ENCODE measurements around the gene ERN1. TPM values are rescaled to one million over a fixed set of nuclear protein-coding genes. Genes with fewer than 3 reads are reported as not detected.

ERN1 gene
- total RNA-seq, 1 donor from 2014 or later = 14.9 TPM

DNA sequence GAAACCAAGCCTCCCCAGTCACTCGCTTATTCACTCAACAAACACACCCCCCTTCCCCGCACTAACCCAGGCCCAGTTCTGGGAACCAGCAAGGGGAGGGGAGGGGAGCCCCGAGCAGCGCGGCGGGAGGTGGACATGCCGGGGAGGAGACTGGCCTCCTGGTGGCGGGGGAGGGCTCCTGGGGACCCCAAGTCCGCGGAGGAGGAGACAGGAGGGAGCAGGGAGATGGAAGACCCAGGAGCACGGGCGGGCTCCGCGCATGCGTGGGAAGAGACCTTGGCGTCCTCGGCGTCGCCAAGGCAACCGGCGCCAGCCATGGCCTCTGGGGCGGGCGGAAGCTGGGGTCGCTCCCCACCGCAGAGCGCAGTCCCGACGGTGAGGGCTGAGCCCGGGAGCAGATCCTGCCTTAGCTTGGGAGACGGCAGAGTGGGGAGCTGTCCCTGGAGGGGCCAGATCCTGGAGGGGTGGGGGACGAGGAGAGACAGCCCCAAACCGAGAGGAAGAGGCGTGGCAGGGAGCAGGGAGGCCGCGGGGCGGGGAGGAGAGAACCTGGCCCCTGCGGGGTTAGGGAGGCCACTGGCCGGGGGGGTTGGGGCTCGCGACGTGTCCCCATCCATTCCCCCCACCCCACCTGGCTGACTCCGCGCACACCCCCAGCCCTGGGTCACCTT is 131.8 kb downstream of the ERN1 start, which contains the start of gene PRR29:
Gene PRR29, plus strand, starts transcription at position 302 of the 671 bp plus-strand sequence. Its CDS starts 14 bp downstream, at position 316.
- TF ChIP-seq, protein P1, sequence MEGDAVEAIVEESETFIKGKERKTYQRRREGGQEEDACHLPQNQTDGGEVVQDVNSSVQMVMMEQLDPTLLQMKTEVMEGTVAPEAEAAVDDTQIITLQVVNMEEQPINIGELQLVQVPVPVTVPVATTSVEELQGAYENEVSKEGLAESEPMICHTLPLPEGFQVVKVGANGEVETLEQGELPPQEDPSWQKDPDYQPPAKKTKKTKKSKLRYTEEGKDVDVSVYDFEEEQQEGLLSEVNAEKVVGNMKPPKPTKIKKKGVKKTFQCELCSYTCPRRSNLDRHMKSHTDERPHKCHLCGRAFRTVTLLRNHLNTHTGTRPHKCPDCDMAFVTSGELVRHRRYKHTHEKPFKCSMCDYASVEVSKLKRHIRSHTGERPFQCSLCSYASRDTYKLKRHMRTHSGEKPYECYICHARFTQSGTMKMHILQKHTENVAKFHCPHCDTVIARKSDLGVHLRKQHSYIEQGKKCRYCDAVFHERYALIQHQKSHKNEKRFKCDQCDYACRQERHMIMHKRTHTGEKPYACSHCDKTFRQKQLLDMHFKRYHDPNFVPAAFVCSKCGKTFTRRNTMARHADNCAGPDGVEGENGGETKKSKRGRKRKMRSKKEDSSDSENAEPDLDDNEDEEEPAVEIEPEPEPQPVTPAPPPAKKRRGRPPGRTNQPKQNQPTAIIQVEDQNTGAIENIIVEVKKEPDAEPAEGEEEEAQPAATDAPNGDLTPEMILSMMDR (IDR thresholded peaks at IDR 0.05) = no peak
- DNase-seq (ENCODE audit: low spot score) = peak; percentile 89
- Mint-ChIP-seq H3K27me3 (ENCODE audit: low read depth) (peaks cover 22% of the 10 kb centered on the region), H3K4me1 (ENCODE audit: low read depth) (peaks cover 6% of the 10 kb centered on the region), H3K4me3 (ENCODE audit: unreplicated experiment) (peak within 1 kb of the TSS; percentile 83), H3K36me3 (ENCODE audit: low read depth) (no peaks in the 10 kb centered on the region), H3K9me3 (ENCODE audit: low read depth) (no peaks in the 10 kb centered on the region), H3K27ac (ENCODE audit: unreplicated experiment) (no peak within 1 kb of the TSS)

DNA sequence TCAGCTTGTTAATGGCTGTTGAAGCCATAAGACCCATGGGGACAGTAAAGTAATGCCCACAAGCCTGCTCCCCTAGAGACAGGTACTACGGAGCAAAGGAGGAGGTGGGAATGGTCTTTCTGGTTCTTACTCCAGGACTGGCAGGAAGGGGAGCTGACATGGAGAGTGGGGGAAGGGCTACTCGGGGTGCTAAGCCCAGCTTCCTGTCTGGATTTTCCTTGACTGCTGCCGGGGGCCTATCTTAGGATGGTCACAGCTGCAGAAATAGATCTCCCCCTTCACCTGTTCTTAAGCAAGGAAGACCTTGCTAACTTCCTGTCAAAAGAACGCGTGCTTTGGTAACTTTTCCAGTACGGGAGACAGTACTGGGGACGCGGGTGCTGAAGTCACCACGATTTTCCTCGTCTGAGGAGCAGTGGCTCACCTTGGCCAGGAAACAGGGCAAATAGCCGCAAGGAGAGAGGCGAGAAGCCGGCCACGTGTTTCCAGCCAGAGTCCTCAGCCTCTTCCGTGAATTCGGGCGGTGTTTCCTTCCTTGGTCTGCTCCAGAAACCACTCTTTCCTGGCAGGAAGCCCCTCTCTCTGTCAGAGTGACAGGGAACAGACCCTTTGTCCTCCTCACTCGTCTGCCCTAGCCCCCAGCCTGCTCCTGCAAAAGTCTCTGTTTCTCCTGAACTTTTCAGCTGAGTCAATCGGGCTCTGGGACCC is 132.4 kb downstream of the ERN1 start:
- Mint-ChIP-seq H3K9me3 (ENCODE audit: low read depth) (no peaks in the 10 kb centered on the region), H3K4me1 (ENCODE audit: low read depth) (peaks cover 6% of the 10 kb centered on the region), H3K4me3 (ENCODE audit: unreplicated experiment) (peak overlapping the region; percentile 83), H3K36me3 (ENCODE audit: low read depth) (no peaks in the 10 kb centered on the region), H3K27ac (ENCODE audit: unreplicated experiment) (no peak overlapping the region), H3K27me3 (ENCODE audit: low read depth) (peaks cover 25% of the 10 kb centered on the region)
- peak; percentile 43 for DNase-seq (ENCODE audit: low spot score)
- TF ChIP-seq, protein P1 (IDR thresholded peaks at IDR 0.05) = no peak

DNA sequence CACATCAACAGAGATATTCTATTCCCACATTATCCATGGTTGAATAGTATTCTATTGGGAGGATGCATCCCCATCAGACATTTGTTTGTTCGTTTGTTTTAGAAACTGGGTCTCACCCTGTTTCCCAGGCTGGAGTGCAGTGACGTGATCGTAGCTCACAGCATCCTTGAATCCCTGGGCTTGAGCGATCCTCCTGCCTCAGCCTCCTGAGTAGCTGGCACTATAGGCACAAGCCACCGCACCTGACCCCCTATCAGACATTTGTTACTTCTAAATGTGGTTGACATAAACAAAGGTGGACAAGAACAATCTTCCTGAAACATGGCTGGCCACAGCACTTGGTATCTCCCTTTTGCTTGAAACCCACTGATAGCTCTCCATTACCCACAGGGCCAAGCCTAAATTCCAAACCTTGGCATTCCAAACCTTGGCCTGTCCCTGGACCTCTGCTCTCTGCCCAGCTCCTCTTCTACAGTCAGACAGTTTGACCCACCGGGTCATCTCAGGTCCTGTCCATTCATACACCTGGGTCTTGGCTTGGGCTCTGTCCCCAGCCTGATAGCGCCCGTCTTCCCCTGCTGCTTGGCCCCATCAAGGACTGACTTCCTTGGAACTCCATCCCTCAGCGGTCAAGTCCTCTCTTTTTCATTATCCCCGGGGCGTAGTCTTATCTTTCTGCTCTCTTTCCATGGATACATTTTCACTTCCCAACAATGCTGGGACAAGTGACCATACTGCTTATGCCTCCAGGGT is 133.3 kb downstream of the ERN1 start:
- TF ChIP-seq, protein P1 (IDR thresholded peaks at IDR 0.05) = no peak
- H3K4me1 Mint-ChIP-seq (ENCODE audit: low read depth) = peaks cover 6% of the 10 kb centered on the region
- DNase-seq (ENCODE audit: low spot score) = peak; percentile 44
- H3K4me3 Mint-ChIP-seq (ENCODE audit: unreplicated experiment) = no peak overlapping the region
- peaks cover 34% of the 10 kb centered on the region for H3K27me3 Mint-ChIP-seq (ENCODE audit: low read depth)
- H3K9me3 Mint-ChIP-seq (ENCODE audit: low read depth) = no peaks in the 10 kb centered on the region
- no peaks in the 10 kb centered on the region for H3K36me3 Mint-ChIP-seq (ENCODE audit: low read depth)
- H3K27ac Mint-ChIP-seq (ENCODE audit: unreplicated experiment) = no peak overlapping the region

DNA sequence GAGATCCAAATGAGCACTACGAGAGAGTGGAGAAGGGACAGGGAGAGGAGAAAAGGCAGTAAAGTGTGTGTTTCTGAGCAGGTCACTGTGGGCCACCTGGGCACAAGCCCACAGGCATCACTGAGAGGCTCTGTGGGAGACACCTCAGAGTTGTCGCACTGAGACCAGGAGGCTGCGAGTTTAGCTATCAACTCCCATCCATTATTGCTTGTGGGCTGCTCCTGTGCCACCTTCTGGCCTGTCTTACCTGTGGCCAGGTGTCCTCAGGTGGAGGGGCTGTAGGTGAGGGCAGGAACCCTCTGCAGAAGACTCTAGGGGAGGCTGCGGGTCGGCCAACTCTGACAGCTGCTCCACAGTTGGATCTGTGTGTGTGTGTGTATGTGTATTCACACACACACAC is 134.3 kb downstream of the ERN1 start:
- Mint-ChIP-seq H3K9me3 (ENCODE audit: low read depth) (no peaks in the 10 kb centered on the region), H3K27me3 (ENCODE audit: low read depth) (peaks cover 37% of the 10 kb centered on the region), H3K4me1 (ENCODE audit: low read depth) (peaks cover 6% of the 10 kb centered on the region), H3K4me3 (ENCODE audit: unreplicated experiment) (no peak overlapping the region), H3K27ac (ENCODE audit: unreplicated experiment) (no peak overlapping the region), H3K36me3 (ENCODE audit: low read depth) (no peaks in the 10 kb centered on the region)
- TF ChIP-seq, protein P1 (IDR thresholded peaks at IDR 0.05) = no peak
- peak; percentile 47 for DNase-seq (ENCODE audit: low spot score)

DNA sequence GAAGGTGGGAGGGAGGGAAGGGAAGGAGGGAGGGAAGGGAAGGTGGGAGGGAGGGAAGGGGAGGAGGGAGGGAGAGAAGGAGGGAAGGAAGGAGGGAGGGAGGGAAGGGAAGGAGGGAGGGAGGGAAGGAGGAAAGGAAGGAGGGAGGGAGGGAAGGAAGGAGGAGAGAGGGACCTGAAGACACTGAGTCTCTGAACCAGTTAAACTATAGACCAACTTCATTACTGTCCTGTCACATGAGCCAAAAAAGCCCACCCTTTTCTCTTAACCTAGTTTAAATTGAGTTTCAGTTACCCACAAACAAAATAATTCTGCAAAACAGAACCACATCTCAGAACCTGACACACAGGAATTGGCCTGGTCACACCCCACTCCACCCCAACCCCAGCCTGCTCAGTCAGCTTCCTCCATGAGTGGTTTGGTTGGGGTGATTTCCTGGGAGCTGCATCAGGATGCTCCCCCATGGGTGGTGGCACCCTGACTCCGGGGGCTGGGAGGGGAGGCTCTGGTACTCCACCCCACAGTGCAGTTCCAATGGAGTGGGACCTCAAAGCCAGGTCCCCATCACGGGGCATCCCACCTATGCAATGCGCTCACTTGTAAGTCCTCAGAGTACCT is 136.5 kb downstream of the ERN1 start:
- Mint-ChIP-seq H3K9me3 (ENCODE audit: low read depth) (no peaks in the 10 kb centered on the region), H3K4me1 (ENCODE audit: low read depth) (peaks cover 20% of the 10 kb centered on the region), H3K27me3 (ENCODE audit: low read depth) (peaks cover 45% of the 10 kb centered on the region), H3K27ac (ENCODE audit: unreplicated experiment) (no peak overlapping the region), H3K4me3 (ENCODE audit: unreplicated experiment) (no peak overlapping the region), H3K36me3 (ENCODE audit: low read depth) (no peaks in the 10 kb centered on the region)
- DNase-seq (ENCODE audit: low spot score) = peak; percentile 44
- TF ChIP-seq, protein P1 (IDR thresholded peaks at IDR 0.05) = no peak
